ENCODE data around the gene FGF21. TPM values are rescaled to one million over a fixed set of nuclear protein-coding genes. Genes with fewer than 3 reads are reported as not detected.
A peak's percentile ranks its signal among the peaks of the same experiment; 100 is the strongest.

The FGF21 gene
- total RNA-seq, 1 donor from 2014 or later = not detected

DNA sequence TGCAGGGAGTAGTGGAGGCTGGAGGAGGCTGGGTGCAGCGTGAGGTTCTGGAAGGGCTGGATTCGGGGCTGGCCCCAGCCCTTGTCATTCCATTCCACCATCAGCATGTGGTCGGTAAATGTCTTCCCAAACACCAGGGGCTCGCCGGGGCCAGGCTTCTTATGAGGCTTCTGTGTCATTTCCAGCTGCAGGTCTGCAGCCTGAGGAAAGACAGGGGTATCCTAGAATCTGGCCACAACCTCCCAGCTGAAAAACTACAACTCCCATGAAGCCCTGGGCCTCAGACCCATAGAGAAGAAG is 51.1 kb downstream of the FGF21 start:
- H3K27me3 Mint-ChIP-seq (ENCODE audit: unreplicated experiment) = peaks cover 18% of the 10 kb centered on the region
- peaks cover 9% of the 10 kb centered on the region for H3K36me3 Mint-ChIP-seq (ENCODE audit: low read depth, unreplicated experiment)
- no peak for DNase-seq (ENCODE audit: low spot score)
- H3K4me1 Mint-ChIP-seq (ENCODE audit: unreplicated experiment) = peaks cover 12% of the 10 kb centered on the region
- TF ChIP-seq, protein P1, sequence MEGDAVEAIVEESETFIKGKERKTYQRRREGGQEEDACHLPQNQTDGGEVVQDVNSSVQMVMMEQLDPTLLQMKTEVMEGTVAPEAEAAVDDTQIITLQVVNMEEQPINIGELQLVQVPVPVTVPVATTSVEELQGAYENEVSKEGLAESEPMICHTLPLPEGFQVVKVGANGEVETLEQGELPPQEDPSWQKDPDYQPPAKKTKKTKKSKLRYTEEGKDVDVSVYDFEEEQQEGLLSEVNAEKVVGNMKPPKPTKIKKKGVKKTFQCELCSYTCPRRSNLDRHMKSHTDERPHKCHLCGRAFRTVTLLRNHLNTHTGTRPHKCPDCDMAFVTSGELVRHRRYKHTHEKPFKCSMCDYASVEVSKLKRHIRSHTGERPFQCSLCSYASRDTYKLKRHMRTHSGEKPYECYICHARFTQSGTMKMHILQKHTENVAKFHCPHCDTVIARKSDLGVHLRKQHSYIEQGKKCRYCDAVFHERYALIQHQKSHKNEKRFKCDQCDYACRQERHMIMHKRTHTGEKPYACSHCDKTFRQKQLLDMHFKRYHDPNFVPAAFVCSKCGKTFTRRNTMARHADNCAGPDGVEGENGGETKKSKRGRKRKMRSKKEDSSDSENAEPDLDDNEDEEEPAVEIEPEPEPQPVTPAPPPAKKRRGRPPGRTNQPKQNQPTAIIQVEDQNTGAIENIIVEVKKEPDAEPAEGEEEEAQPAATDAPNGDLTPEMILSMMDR (IDR thresholded peaks at IDR 0.05; ENCODE audit: unreplicated experiment) = no peak
- H3K4me3 Mint-ChIP-seq (ENCODE audit: unreplicated experiment) = peak overlapping the region; percentile 70
- H3K9me3 Mint-ChIP-seq (ENCODE audit: unreplicated experiment) = no peaks in the 10 kb centered on the region
- H3K27ac Mint-ChIP-seq (ENCODE audit: unreplicated experiment) = no peak overlapping the region

DNA sequence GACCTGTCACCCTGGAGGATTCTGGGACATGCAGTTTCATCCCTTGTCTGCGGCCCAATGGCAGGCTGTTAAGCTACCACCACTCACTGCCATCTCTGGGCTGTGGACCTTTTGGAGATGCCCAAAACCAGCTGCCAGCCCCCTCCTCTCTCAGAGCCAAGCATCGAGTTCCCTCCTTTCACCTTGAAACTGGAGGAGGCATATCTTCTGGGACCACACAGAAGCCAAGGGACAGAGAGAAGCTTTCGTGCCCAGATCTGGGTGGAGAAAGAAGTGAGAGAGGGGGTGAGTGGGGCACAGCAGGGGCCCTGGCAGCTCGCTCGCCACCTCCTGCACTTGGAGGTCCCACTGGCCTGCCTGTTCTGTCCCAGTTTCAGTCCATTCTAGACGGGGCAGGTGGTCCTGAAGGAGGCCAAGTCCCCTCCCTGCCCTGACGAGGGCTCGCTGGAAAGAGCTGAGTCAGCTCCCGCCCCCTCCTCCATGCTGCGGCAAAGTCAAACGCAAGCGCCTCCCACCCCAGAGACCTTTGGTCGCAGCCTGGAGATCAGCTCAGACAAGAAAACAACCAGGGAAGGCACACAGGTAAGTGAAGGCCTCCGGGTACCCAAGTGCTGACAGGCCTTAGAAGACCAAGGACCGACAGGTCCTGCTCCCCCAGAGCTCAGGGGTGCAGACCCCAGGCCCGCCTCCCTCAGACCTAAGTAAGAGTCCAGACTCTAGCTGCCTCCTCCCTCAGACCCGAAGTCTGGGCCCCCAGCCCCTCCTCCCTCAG is 51.7 kb downstream of the FGF21 start:
- Mint-ChIP-seq H3K4me3 (ENCODE audit: unreplicated experiment) (no peak overlapping the region), H3K9me3 (ENCODE audit: unreplicated experiment) (no peaks in the 10 kb centered on the region), H3K4me1 (ENCODE audit: unreplicated experiment) (peaks cover 13% of the 10 kb centered on the region), H3K36me3 (ENCODE audit: low read depth, unreplicated experiment) (peaks cover 9% of the 10 kb centered on the region), H3K27ac (ENCODE audit: unreplicated experiment) (no peak overlapping the region), H3K27me3 (ENCODE audit: unreplicated experiment) (peaks cover 18% of the 10 kb centered on the region)
- TF ChIP-seq, protein P1 (IDR thresholded peaks at IDR 0.05; ENCODE audit: unreplicated experiment) = no peak
- DNase-seq (ENCODE audit: low spot score) = peak; percentile 55

DNA sequence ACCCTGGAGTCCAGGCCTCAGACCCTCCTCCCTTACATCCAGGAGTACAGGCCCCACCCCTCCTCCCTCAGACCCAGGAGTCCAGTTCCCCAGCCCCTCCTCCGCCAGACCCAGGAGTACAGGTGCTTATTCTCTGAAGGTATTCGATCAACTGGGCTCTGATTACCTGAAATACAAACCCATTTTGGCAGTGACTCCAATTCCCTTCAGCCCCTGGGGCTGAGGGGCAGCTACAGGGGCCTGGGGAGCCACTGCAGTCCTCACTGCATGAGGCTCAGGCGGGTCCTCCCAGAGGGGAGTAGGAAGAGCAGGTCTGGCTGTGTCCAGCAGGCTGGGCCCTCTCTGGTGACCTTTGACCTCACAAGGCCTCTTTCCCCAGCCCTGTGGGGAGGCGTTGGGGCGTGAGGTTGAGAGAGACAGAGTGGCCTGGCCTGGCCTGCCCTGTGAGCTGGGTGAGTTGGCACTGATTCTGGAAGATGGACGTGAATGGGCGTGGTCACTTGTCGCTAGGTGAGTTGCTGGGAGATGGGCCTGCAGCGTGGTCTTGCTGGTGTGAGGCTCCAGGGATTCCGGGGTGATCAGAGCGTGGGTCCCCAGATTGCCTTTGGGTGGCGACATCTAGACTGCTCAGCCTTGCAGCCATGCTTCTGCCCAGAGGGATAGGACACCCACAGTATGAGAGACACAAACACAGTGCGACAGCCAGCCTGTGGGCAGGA is 52.4 kb downstream of the FGF21 start:
- TF ChIP-seq, protein P1 (IDR thresholded peaks at IDR 0.05; ENCODE audit: unreplicated experiment) = no peak
- peaks cover 9% of the 10 kb centered on the region for H3K36me3 Mint-ChIP-seq (ENCODE audit: low read depth, unreplicated experiment)
- peaks cover 17% of the 10 kb centered on the region for H3K4me1 Mint-ChIP-seq (ENCODE audit: unreplicated experiment)
- no peak for DNase-seq (ENCODE audit: low spot score)
- peak overlapping the region; percentile 1 for H3K4me3 Mint-ChIP-seq (ENCODE audit: unreplicated experiment)
- peak overlapping the region; percentile 1 for H3K27ac Mint-ChIP-seq (ENCODE audit: unreplicated experiment)
- peaks cover 21% of the 10 kb centered on the region for H3K27me3 Mint-ChIP-seq (ENCODE audit: unreplicated experiment)
- H3K9me3 Mint-ChIP-seq (ENCODE audit: unreplicated experiment) = no peaks in the 10 kb centered on the region

Other genes with a start within 250 kb of the FGF21 start
- 3.0 TPM for gene LMTK3, start 243.7 kb upstream of the FGF21 start, total RNA-seq (ENCODE audit: unreplicated experiment)
- 0.62 TPM for gene SULT2B1, start 203.4 kb upstream of the FGF21 start, total RNA-seq (ENCODE audit: unreplicated experiment)
- gene SPACA4, start 148.8 kb upstream of the FGF21 start, total RNA-seq (ENCODE audit: unreplicated experiment) = not detected
- gene FAM83E, start 140.4 kb upstream of the FGF21 start, total RNA-seq (ENCODE audit: unreplicated experiment) = 0.64 TPM
- 1,683 TPM for gene RPL18, start 136.3 kb upstream of the FGF21 start, total RNA-seq (ENCODE audit: unreplicated experiment)
- gene SPHK2, start 136.0 kb upstream of the FGF21 start, total RNA-seq (ENCODE audit: unreplicated experiment) = 24.7 TPM
- gene DBP, start 118.1 kb upstream of the FGF21 start, total RNA-seq (ENCODE audit: unreplicated experiment) = 4.3 TPM
- 11.9 TPM for gene CA11, start 109.3 kb upstream of the FGF21 start, total RNA-seq (ENCODE audit: unreplicated experiment)
- 0.21 TPM for gene NTN5, start 82.5 kb upstream of the FGF21 start, total RNA-seq (ENCODE audit: unreplicated experiment)
- 1.5 TPM for gene FUT2, start 59.6 kb upstream of the FGF21 start, total RNA-seq (ENCODE audit: unreplicated experiment)
- 1.5 TPM for gene MAMSTR, start 35.8 kb upstream of the FGF21 start, total RNA-seq (ENCODE audit: unreplicated experiment)
- 192 TPM for gene RASIP1, start 14.9 kb upstream of the FGF21 start, total RNA-seq (ENCODE audit: unreplicated experiment)
- 3.3 TPM for gene IZUMO1, start 8.6 kb upstream of the FGF21 start, total RNA-seq (ENCODE audit: unreplicated experiment)
- 5.7 TPM for gene FUT1, start 2.9 kb upstream of the FGF21 start, total RNA-seq (ENCODE audit: unreplicated experiment)
- gene BCAT2, start 55.5 kb downstream of the FGF21 start, total RNA-seq (ENCODE audit: unreplicated experiment) = 35.0 TPM
- gene HSD17B14, start 81.0 kb downstream of the FGF21 start, total RNA-seq (ENCODE audit: unreplicated experiment) = 65.6 TPM
- gene PLEKHA4, start 113.1 kb downstream of the FGF21 start, total RNA-seq (ENCODE audit: unreplicated experiment) = 14.1 TPM
- gene PPP1R15A, start 116.9 kb downstream of the FGF21 start, total RNA-seq (ENCODE audit: unreplicated experiment) = 65.8 TPM
- 4.3 TPM for gene TULP2, start 143.2 kb downstream of the FGF21 start, total RNA-seq (ENCODE audit: unreplicated experiment)
- gene NUCB1, start 144.8 kb downstream of the FGF21 start, total RNA-seq (ENCODE audit: unreplicated experiment) = 244 TPM
- gene DHDH, start 178.2 kb downstream of the FGF21 start, total RNA-seq (ENCODE audit: unreplicated experiment) = 1.0 TPM
- gene BAX, start 199.4 kb downstream of the FGF21 start, total RNA-seq (ENCODE audit: unreplicated experiment) = 286 TPM
- gene FTL, start 209.8 kb downstream of the FGF21 start, total RNA-seq (ENCODE audit: unreplicated experiment) = 1,109 TPM
- gene GYS1, start 237.8 kb downstream of the FGF21 start, total RNA-seq (ENCODE audit: unreplicated experiment) = 45.7 TPM
- gene RUVBL2, start 238.4 kb downstream of the FGF21 start, total RNA-seq (ENCODE audit: unreplicated experiment) = 80.6 TPM